Neural progenitor cell (in vitro differentiated cells): Measurements from ENCODE around the gene LRRC32.

Experiments
- CTCF ChIP-seq: fragments of 200-600 bp; sonication (generic); IDR thresholded peaks from 2 replicates; pipeline ENCODE4 v1.5.1; 2017; ENCODE audit warnings: antibody characterized with exemption, mild to moderate bottlenecking
- EZH2 ChIP-seq: fragments of 200-600 bp; sonication (generic); IDR thresholded peaks from 2 replicates; pipeline ENCODE4 v1.6.1; 2017; ENCODE audit warnings: antibody characterized with exemption, mild to moderate bottlenecking, moderate library complexity

GRCh38 chr11:76623171-76623883 lies 47.2 kb downstream of the LRRC32 start:
- TF ChIP-seq CTCF (no peak), EZH2 (no peak)
